NCI-H1694 treated with DMSO at 0.1 percent for 48 hours (cell line): Measurements from ENCODE around the gene PCDHA9.
"Not testable (repeated sequence)": the region's sequence is repeated elsewhere in the genome, so short reads cannot be mapped to it uniquely, and the experiment has no call there.

Experiments
- DNase-seq: peaks from one replicate; lab custom pipeline; 2025; lab: John Stamatoyannopoulos, UW

PCDHA9 gene

GRCh38 chr5:140848139-140849102, at the start of gene PCDHA9:
Gene PCDHA9, plus strand, starts transcription at chr5:140848382. Its CDS starts 114 bp downstream, at chr5:140848496.
- not testable (repeated sequence) for DNase-seq

DNA sequence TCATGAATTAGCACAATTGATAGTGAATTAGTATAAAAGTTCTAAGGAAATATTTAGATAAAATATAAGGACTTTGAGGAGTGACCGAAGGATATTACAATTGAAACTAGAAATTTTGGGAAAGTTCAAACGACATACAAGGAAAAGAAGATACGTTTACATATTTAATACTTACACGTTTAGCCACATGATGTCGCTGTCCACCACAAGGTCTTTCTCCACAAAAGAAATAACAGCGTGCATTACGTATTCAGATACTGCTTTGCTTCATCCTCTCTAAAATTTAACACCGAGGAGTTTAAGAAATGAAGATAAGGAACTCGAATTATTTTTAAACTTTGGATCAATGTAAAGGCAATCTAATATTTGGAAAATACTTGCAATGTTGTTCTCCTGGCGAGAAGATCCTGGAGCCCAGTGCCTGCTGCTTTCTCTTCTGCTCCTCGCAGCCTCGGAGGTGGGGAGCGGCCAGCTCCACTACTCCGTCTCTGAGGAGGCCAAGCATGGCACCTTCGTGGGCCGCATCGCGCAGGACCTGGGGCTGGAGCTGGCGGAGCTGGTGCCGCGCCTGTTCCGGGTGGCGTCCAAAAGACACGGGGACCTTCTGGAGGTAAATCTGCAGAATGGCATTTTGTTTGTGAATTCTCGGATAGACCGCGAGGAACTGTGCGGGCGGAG, 47.2 kb upstream of the PCDHA9 start, which contains the start of gene PCDHA3:
TSS of gene PCDHA3 (plus strand) at position 242 of the 678 bp plus-strand sequence.
- peak; percentile 16 for DNase-seq

DNA sequence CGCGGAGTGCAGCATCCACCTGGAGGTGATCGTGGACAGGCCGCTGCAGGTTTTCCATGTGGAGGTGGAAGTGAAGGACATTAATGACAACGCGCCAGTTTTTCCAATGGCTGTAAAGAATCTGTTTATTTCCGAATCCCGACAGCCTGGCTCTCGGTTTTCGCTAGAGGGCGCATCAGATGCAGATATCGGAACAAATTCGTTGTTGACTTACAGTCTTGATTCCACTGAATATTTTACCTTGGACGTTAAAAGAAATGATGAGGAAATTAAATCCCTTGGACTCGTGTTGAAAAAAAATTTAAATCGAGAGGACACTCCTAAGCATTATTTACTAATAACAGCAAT, 46.7 kb upstream of the PCDHA9 start:
- no peak for DNase-seq

- not testable (repeated sequence) for DNase-seq
Measured at GRCh38 chr5:140802381-140802780, 45.8 kb upstream of the PCDHA9 start.

GRCh38 chr5:140802781-140803271, 45.4 kb upstream of the PCDHA9 start:
- DNase-seq, result no peak

DNA sequence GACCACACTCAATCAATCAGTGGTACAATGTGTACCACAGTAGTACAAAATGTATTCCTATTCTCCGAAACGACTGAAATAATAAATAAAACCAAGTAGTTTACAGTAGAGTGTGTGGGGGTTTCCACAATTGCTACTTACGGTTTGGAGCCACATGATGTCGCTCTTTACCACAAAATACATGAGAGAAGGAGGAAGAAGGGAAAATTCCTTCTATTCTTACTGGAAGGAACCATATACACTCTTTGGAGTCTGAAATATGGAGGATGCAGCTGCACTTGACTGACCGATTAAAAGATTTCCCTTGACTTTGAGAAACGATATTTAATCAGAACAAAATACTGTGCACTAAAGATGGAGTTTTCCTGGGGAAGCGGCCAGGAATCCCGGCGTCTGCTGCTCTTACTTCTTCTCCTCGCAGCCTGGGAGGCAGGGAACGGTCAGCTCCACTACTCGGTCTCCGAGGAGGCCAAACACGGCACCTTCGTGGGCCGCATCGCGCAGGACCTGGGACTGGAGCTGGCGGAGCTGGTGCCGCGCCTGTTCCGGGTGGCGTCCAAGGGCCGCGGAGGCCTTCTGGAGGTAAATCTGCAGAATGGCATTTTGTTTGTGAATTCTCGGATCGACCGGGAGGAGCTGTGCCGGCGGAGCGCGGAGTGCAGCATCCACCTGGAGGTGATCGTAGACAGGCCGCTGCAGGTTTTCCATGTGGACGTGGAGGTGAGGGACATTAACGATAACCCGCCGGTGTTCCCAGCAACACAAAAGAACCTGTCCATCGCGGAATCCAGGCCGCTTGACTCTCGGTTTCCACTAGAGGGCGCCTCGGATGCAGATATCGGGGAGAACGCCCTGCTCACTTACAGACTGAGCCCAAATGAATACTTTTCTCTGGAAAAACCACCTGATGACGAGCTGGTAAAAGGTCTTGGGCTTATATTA, 41.1 kb upstream of the PCDHA9 start, which contains the start of gene PCDHA4:
TSS of gene PCDHA4 (plus strand) at position 235 of the 942 bp plus-strand sequence.
- no peak for DNase-seq

DNA sequence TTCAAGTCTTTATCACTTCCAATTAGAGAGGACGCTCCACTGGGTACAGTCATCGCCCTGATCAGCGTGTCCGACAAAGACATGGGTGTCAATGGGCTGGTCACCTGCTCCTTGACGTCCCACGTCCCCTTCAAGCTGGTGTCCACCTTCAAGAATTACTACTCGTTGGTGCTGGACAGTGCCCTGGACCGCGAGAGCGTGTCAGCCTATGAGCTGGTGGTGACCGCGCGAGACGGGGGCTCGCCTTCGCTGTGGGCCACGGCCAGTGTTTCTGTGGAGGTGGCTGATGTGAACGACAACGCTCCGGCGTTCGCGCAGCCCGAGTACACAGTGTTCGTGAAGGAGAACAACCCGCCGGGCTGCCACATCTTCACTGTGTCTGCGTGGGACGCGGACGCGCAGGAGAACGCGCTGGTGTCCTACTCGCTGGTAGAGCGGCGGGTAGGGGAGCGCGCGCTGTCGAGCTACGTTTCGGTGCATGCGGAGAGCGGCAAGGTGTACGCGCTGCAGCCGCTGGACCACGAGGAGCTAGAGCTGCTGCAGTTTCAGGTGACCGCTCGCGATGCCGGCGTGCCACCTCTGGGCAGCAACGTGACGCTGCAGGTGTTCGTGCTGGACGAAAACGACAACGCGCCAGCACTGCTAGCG, 39.8 kb upstream of the PCDHA9 start:
- not testable (repeated sequence) for DNase-seq

DNA sequence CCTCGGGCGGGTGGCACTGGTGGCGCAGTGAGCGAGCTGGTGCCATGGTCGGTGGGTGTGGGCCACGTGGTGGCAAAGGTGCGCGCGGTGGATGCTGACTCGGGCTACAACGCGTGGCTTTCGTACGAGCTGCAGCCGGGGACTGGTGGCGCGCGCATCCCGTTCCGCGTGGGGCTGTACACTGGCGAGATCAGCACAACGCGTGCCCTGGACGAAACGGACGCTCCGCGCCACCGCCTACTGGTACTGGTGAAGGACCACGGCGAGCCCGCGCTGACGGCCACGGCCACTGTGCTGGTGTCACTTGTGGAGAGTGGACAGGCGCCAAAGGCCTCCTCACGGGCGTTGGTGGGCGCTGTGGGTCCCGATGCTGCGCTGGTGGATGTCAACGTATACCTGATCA, 39.3 kb upstream of the PCDHA9 start:
- no peak for DNase-seq

- no peak for DNase-seq
Measured at GRCh38 chr5:140821375-140822280, 26.6 kb upstream of the PCDHA9 start, which contains the start of gene PCDHA5. Gene PCDHA5, plus strand, starts transcription at chr5:140821613.

DNA sequence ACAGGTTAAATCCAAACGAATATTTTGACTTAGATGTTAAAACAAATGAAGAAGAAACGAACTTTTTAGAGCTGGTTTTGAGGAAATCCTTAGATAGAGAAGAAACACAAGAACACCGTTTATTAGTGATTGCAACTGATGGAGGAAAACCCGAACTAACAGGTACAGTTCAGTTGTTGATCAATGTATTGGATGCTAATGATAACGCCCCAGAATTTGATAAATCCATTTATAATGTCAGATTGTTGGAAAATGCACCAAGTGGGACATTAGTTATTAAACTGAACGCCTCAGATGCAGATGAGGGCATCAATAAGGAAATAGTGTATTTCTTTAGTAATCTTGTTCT, 25.9 kb upstream of the PCDHA9 start:
- DNase-seq, result no peak

DNA sequence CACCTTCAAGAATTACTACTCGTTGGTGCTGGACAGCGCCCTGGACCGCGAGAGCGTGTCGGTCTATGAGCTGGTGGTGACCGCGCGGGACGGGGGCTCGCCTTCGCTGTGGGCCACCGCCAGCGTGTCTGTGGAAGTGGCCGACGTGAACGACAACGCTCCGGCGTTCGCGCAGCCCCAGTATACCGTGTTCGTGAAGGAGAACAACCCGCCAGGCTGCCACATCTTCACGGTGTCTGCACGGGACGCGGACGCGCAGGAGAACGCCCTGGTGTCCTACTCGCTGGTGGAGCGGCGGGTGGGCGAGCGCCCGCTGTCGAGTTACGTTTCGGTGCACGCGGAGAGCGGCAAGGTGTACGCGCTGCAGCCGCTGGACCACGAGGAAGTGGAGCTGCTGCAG, 25.2 kb upstream of the PCDHA9 start:
- not testable (repeated sequence) for DNase-seq

- DNase-seq, result no peak
Measured at GRCh38 chr5:140823475-140823874, 24.7 kb upstream of the PCDHA9 start.

- no peak for DNase-seq
Measured at GRCh38 chr5:140827704-140828361, 20.3 kb upstream of the PCDHA9 start, which contains the start of gene PCDHA6. Gene PCDHA6, plus strand, starts transcription at chr5:140827960. Its CDS starts 132 bp downstream, at chr5:140828092.

- no peak for DNase-seq
Measured at GRCh38 chr5:140828362-140828737, 19.8 kb upstream of the PCDHA9 start.

DNA sequence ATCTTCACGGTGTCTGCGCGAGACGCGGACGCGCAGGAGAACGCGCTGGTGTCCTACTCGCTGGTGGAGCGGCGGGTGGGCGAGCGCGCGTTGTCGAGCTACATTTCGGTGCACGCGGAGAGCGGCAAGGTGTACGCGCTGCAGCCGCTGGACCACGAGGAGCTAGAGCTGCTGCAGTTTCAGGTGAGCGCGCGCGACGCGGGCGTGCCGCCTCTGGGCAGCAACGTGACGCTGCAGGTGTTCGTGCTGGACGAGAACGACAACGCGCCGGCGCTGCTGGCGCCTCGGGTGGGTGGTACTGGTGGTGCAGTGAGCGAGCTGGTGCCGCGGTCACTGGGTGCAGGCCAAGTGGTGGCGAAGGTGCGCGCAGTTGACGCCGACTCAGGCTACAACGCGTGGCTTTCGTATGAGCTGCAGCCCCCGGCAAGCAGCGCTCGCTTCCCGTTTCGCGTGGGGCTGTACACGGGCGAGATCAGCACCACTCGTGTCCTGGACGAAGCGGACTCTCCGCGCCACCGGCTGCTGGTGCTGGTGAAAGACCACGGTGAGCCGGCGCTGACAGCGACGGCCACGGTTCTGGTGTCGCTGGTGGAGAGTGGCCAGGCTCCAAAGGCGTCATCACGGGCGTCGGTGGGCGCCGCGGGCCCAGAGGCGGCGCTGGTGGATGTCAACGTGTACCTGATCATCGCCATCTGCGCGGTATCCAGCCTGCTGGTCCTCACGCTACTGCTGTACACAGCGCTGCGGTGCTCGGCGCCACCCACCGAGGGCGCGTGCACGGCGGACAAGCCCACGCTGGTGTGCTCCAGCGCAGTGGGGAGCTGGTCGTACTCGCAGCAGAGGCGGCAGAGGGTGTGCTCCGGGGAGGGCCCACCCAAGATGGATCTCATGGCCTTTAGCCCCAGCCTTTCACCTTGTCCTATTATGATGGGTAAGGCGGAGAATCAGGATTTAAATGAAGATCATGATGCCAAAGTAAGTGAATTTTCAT, 18.4 kb upstream of the PCDHA9 start:
- not testable (repeated sequence) for DNase-seq

- DNase-seq, result no peak
Measured at GRCh38 chr5:140833993-140834392, 14.2 kb upstream of the PCDHA9 start, which contains the start of gene PCDHA7. Gene PCDHA7, plus strand, starts transcription at chr5:140834269. Its CDS starts 115 bp downstream, at chr5:140834384.

DNA sequence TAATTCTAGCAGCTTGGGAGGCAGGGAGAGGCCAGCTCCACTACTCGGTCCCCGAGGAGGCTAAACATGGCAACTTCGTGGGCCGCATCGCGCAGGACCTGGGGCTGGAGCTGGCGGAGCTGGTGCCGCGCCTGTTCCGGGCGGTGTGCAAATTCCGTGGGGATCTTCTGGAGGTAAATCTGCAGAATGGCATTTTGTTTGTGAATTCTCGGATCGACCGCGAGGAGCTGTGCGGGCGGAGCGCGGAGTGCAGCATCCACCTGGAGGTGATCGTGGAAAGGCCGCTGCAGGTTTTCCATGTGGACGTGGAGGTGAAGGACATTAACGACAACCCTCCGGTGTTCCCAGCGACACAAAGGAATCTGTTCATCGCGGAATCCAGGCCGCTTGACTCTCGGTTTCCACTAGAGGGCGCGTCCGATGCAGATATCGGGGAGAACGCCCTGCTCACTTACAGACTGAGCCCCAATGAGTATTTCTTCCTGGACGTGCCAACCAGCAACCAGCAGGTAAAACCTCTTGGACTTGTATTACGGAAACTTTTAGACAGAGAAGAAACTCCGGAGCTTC, 13.7 kb upstream of the PCDHA9 start:
- DNase-seq, result not testable (repeated sequence)
